ENCODE data around the gene BTBD17. TPM values are rescaled to one million over a fixed set of nuclear protein-coding genes. Genes with fewer than 3 reads are reported as not detected.

BTBD17 gene
- total RNA-seq, 1 donor from 2014 or later = not detected

DNA sequence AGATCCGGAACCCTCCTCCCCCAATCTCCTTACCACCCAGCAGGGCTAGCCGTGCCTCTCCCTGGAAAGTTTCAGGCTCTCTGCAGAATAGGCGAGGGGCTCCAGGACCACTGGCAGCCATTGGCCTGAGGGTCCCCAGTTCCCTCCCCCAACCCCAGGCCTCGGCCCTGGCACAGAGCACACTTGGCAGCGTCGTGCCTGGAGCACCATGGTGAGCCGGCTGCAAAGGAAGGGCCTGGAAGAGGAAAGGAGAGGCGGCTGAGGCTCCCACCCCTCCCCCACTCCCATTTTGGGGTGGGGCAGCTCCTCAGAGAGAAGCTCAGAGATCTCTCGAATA lies 369 bp upstream of the BTBD17 start:
- no peak for ATAC-seq
- DNase-seq (ENCODE audit: low spot score) = no peak

DNA sequence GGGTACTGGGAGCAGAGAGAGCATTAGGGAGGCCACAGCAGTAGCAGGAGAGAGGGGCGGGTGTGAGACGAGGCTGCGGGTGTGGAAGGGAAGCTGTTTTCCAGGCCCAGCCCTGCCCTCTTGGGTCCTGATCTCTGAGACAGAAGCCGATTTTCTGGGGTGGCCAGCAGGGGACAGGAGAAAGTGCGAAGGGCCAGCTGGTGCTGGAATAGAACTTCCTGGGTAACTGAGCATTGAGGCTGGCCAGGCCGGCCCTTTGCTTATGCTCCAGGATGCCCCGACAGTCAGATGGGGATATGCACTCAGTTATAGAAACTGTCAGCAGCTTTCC lies 804 bp downstream of the BTBD17 start:
- no peak for DNase-seq (ENCODE audit: low spot score)
- ATAC-seq = no peak

DNA sequence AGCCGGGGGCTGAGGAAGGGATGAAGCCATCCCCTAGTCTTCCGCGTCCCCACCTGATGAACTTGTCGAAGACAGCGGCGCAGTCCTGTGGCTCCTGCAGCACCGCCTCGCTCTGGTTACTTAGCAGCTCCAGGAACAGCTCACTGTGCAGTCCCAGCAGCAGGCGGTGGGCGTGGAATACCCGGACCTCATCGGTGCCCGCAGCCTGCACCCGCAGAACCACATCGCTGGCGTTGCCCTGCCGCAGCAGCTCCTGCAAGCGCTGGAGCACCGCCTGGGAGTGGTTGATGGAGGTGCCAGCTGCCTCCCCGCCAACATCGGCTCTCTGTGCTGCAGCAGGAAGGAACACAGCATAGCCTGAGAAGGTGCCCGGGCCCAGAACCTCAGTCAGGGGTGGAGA lies 1.8 kb downstream of the BTBD17 start:
- no peak for ATAC-seq
- no peak for DNase-seq (ENCODE audit: low spot score)

DNA sequence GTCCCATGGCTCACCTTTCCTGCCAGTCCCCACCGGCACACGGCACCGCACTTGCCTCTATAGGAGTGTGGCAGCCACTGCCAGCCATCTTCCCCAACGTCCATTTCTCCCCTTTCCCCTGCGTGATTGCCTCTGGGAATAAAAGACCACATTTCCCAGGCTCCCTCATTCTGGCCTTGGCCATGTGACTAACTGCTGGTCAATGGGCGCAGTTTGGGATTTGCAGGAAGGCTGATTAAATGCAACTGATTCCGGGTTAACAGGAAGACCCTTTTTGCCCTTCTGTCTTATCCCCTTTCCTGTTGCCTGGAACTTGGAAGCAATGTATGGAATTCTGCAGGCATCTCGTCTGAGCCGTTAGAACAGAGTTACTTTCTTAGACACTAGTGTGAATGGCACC lies 3.0 kb downstream of the BTBD17 start:
- no peak for DNase-seq (ENCODE audit: low spot score)
- no peak for ATAC-seq

DNA sequence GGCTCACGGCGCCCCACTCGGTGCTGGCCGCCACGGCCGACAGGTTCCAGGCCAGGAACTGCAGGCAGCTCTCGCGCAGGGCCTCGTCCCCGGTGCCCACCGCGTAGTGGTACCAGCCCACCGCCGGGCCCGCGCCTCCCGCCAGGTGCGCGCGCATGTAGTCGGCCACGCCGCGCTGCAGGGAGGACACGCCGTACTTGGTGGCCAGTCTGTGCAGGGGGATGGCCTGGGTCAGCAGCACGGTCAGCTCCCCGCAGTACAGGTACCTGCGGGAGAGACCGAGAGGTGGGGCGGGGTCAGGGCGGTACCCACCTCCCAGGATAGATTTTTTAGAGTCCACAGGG lies 4.2 kb downstream of the BTBD17 start:
- DNase-seq (ENCODE audit: low spot score) = no peak
- ATAC-seq = no peak

DNA sequence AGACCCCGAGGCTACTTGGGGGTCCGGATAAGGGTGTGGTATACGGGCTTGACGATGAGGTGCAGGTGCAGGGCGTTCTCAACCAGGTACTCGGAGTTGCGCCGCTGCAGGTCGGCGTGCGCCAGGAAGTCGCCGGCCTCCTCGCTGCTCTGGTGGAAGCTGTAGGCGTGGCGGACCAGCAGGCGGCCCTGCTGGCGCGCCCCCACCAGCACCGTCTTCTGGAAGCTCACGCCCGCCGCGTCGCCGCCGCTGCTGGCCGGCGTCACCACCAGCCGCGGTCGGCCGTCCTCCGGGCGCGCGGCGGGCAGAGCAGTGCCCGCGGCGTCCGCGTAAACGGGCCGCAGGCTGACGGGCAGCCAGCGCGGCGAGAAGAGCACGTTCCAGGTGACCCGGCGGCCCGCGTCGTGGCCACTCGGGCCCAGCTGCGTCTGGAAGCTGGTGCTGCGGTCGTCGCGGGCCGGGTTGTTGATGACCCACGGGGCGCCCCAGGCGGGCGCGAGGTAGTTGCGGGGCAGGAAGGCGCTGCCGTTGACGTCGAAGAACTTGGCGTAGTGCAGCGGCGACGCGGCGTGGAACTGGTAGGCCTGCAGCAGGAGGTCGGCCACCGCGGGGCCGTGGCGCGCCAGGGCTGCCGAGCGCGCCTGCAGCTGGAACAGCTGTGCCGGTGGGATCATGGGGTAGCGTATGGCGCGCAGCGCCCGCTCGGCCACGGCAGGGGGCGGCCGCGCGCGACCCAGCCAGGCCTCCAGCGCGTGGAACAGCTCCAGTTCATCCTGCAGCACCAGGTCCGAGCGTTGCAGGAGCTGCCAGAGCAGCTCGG lies 4.8 kb downstream of the BTBD17 start:
- ATAC-seq (peak; percentile 33), DNase-seq (ENCODE audit: low spot score) (no peak)

DNA sequence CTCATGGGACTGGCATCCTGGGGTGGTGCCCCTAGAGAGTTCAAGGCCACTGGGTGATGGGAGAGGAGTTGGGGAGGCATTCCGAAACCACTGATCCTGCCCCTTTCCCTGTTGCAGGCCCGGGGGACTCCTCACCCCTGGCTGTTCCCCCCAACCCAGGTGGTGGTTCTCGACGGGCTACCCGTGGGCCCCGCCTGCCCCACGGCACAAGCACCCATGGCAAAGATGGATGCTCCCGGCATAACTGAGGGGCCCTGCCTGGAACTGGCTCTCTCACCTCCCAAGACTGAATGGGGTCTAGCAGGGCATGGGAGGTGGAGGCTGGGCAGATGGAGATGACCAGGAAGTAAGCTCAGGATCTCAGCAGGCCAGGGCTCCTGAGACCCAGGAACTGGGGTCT lies 6.6 kb downstream of the BTBD17 start:
- ATAC-seq (no peak), DNase-seq (ENCODE audit: low spot score) (no peak)

DNA sequence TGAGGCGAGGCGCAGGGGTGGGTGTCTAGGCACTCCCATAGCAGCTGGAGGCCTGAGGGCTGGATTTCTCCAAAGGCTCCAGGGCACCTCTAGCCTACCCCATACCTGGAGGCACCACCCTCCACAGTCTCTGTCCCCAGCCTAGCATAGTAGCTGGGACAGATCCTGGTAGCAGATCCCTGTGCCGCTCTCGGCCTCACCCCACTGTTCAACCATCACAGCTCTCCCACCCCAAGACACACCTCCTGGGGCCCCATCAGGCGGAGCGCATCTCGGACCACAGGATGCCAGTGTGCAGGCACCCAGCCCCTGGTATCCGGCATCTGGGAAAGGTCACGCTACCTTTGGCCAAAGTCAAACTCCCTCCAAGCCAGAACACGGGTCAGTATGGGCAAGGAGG lies 7.1 kb downstream of the BTBD17 start:
- no peak for ATAC-seq
- no peak for DNase-seq (ENCODE audit: low spot score)

DNA sequence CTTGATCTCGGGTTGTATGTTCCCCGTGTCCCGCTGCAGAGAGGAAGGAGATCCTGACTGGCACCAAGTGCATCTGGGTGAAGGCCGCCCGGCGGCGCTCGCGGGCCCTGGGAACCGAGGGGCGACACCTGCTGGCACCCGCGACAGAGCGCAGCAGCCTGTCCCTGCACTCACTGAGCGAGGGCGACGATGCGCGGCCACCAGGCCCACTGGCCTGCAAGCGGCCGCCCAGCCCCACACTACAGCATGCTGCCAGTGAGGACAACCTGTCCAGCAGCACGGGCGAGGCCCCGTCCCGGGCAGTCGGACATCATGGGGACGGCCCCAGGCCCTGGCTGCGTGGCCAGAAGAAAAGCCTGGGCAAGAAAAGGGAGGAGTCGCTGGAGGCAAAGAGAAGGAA lies 7.5 kb downstream of the BTBD17 start:
- ATAC-seq = peak; percentile 20
- no peak for DNase-seq (ENCODE audit: low spot score)

DNA sequence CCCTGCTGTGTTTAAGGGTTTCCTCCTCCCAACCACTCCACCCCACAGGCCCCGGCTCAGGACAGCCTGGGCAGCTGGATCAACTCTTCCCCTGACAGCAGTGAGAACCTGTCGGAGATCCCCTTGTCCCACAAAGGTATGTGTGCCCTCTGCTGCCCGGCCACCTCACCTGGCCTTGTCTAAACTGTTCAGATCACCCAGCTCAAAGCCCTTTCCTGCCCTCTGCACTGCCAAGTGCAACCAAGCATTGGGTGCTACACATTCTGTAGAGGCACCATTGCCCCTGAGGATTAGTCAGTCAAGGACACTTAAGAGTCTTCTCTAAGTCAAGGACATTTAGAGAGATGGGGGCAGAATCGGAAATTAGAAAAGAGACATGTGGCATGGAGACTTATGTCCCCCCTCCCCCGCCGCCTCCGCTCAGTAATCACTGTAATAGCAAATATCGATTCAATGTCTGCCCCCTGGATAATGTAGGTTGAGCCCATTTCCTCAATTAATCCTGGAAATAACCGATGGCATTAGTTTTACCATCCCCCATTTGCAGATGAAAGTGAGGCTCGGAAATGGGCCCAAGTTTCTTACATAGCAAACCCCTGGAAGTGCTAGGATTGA lies 8.1 kb downstream of the BTBD17 start:
- ATAC-seq (no peak), DNase-seq (ENCODE audit: low spot score) (no peak)

DNA sequence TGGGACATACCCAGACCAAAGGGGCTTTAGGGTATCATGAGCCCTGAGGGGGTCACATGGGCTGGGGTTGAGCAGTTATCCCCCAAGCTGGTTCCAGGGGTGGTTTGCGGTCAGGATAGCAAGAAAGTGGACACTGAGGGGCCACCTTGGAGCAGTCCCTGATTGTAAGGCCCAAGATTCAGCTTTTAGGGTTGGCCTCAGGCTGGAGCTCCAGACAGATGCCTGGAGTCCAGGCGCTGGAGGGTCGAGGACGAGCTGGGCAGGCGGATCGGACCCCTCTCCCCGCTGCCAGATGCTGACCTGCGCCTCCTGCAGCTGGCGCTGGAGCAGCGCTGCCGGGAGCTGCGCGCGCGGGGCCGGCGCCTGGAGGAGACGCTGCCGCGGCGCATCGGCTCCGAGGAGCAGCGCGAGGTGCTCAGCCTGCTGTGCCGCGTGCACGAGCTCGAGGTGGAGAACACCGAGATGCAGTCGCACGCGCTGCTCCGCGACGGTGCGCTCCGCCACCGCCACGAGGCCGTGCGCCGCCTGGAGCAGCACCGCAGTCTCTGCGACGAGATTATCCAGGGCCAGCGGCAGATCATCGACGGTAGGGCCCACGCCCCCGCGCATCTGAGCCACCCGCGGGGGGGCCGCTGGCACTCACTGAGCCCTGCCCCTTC lies 10.0 kb downstream of the BTBD17 start:
- DNase-seq (ENCODE audit: low spot score) (no peak), ATAC-seq (no peak)

DNA sequence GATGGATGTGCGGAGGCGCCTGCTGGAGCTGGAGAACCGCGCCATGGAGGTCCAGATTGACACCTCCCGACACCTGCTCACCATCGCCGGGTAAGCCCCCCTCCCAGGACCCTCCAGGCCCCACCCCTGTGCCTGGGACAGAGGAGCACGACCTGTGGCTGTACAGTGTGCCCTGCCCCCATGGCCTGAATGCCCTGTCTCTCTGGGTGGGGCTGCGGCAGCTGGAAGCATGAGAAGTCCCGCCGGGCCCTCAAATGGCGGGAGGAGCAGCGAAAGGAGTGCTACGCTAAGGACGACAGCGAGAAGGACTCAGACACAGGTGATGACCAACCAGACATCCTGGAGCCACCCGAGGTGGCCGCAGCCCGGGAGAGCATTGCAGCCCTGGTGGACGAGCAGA lies 11.2 kb downstream of the BTBD17 start:
- ATAC-seq (no peak), DNase-seq (ENCODE audit: low spot score) (no peak)

DNA sequence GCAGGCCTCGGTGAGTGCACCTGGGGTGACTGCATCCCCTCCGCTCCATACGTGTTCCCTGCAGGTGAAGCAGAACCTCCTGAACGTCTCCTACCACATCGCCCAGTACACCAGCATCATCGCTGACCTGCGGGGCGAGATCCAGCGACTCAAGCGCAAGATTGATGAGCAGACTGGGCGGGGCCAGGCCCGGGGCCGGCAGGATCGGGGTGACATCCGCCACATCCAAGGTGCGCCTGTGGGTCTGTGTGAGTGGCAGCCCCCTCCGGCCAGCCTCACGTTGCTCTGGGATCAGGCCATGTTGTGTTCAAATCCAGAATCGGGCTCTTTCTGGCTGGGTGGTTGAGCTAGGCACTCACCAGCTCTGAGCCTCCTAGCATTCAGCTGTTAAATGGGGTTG lies 12.5 kb downstream of the BTBD17 start:
- DNase-seq (ENCODE audit: low spot score) (no peak), ATAC-seq (no peak)

DNA sequence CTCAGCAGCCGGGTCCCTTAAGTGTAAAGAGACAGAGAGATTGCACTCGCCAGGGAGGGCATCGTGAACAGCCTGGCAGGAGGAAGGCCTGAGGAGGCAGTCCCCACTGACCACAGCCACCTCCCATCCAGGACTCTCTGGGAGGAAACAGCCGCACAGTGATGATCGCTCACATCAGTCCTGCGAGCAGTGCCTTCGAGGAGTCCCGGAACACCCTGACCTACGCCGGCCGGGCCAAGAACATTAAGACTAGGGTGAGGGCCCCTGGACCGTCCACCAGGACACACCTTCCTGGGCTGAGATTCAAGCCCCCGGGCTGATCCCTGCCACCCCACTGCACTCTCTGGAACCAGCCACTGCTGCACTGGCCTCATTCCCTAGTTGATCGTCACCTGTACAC lies 14.0 kb downstream of the BTBD17 start:
- DNase-seq (ENCODE audit: low spot score) (no peak), ATAC-seq (no peak)

DNA sequence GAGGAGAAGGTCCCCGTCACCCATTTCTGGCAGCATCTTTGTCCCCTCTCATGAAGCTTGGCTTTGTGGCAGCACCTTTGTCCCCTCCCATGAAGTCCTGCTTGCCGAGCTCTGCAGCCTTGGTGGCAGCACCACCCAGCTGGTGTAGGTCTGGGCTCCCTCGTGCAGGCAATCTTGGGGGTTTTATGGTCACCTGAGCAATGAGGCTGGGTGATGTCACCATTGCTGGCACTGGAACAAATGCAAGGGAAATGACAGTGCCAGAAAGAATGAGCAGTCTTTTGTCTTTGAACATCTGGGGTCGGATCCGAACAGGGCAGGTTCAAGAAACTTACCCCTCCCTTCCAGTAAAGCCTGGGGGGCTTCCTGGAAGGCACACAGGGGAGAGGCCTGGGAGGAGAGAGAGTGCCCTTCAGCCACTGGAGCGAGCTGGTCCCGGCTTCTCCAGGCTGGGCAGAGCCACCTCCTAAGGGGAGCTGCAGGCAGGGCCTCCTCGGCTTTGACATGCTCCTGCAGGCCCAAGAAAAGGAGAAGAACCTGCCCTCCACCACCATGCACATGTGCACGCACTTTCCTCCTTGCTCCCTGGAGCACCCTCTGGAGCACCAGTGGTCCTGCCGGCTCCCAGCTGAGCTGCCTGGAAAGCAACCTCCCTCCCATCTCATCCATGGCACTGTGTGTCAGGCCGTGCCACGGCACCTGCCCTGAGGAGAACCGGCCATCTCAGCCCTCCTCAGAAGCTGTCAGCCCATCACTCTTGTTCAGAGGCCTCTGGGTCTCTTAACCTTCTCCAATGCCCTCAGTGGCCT lies 16.0 kb downstream of the BTBD17 start:
- ATAC-seq = no peak
- no peak for DNase-seq (ENCODE audit: low spot score)

DNA sequence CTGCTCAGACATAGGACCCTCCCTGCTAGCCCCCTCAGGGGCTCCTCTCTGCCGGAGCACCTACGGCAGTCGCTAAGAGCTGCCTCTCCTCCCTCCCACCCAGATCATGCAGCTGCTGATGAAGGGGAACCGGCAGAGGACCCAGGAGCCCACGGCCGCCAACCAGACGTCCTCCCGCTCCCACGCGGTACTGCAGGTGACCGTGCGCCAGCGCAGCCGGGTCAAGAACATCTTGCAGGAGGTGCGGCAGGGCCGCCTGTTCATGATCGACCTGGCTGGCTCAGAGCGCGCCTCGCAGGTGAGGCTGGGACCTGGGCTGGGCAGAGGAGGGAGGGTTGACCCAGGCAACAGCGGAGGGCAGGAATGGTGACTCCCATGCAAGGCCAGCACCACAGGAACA lies 17.0 kb downstream of the BTBD17 start:
- DNase-seq (ENCODE audit: low spot score) = no peak
- no peak for ATAC-seq

DNA sequence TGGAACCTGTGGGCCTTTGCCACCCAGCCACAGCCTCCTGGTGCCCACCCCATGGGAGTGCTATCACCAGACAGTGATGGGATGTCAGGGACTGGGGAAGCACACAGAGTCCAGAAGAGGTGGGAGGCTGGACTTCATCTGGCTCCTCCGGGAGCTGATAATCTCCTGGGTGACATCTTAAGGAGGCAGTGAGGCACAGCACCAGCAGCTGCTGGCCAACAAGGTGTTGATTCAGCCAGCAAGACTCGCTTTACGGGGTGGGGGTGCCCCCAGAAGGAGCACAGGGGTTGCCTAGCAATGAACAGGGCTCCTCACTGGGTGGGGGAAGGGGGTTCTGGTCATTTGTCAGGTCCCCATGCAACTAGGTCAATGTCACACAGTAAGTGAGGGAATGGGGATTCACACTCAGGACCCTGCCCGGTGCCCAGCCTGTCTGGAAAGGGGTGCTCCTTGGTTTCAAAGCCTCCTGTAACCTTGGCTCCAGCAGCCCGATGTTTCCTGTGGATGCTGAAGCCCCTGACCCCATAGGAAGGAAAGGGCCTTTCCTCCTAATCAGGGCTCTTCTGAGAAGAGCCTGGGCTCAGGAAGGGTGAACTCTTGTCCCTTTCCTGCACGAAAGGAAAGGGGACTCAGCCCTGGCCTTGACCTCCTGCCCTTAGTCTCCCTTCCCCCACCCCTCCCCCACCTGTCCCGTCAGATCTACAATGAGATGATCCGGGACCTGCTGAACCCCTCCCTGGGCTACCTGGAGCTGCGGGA lies 18.0 kb downstream of the BTBD17 start:
- no peak for DNase-seq (ENCODE audit: low spot score)
- no peak for ATAC-seq

DNA sequence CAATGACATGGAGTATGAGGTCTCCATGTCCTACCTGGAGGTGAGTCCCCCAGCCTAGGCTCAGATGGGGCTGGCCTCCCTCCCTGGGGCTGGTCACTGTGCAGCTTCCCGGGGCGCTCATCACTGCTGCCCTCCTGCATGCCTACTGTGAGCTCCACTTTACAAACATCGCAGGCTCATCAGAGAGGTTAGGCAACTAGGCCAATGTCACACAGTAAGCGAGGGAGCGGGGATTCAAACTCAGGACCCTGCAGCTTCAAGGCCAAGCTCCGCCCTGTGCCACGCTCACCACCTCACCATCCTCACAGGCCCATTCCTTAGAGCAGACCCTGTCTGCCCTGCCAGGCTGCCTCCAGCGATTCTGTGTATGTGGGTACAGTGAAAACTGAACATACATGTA lies 18.5 kb downstream of the BTBD17 start:
- ATAC-seq (no peak), DNase-seq (ENCODE audit: low spot score) (no peak)

DNA sequence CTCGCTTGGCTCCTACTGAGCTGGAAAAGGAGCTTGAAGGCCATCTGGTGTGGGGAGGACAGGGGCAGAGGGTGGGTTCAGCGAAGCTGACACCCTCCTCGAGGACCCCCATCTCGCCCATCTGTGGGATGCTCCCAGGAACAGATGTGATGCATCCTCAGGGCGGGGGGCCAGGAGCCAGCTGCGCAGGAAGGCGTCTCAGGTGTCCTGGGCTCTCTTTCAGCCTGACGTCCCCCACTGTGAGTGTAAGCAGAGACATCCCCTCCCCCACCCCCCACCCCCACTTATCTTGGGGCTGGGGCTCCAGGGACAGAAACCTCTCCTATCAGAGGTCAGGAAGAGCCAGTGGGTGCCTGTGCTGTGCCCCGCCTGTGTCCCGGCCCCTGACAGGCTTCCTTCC lies 19.4 kb downstream of the BTBD17 start:
- no peak for DNase-seq (ENCODE audit: low spot score)
- ATAC-seq = no peak

DNA sequence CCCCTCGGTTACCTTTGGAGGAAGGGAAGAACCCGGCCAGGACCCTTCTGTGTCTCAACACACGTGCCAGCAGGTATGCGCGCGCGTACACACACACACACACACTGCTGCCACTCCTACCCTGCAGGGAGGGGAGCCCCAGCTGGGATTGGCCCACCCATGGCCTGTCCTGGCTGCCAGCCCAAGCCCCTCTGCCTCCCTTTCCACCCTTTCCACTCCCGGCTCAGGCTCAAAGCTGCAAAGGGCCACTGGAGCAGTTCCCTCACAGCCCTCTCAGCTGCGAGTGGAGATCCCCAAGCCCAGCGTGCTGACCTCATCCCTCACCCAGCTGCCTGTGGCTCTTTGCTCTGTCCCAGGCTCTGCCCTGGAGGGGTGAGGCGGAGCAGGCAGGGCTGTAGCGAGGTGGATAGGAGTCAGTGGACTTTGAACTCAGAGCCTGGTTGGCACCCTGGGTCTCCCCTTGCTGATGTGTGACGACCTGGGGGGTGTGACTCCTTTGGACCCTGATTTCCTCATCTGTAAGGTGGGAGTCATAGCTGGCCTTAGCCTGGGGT lies 21.1 kb downstream of the BTBD17 start:
- ATAC-seq = no peak
- no peak for DNase-seq (ENCODE audit: low spot score)
